GM18519 (cell line): ENCODE data around the gene CNNM2.
"Not testable (repeated sequence)": the region's sequence is repeated elsewhere in the genome, so short reads cannot be mapped to it uniquely, and the experiment has no call there.

ENCODE experiments used
- ATAC-seq: cut with Tn5 transposase; IDR thresholded peaks from one replicate; pipeline ENCODE4 v1.9.1; 2021; ENCODE audit warnings: mild to moderate bottlenecking, moderate library complexity; ENCODE audit not compliant: unreplicated experiment, low FRiP score

Gene CNNM2

DNA sequence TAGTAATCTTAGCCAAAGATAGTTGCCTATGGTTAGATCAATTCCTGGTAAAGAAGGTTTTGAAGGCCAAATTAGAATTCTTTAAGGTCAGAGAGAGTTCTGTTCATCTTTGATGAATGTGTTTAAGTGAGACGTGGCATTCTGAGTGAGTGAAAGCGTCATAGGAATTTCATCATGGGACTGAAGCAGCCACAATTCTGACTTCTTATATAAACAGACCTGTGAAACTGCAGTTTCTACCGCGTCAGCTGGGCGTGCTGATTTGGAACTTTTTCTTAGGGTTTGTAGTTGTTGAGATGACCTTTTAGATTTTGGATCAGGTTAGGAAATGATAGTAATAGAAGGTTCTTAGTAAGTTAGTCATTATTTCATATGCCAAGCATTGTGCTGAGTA lies 103.8 kb downstream of the CNNM2 start:
- no peak for ATAC-seq

DNA sequence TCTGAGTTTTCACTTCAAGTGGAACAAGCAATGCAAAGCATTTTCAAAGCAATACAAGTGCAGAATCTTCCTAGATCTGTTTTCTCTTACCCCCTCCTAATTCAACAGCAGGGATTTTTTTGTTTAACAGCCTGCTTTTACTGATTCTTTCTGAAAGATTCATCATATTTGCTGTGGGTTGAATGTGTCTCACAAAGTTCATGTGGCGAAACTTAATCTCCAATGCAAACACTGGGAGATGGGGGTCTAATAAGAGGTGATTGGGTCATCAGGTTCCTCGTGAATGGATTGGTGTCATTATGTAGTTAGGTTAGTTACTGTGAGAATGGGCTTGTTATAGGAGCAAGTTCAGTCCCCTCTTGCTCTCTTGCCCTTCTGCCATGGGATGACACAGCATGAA lies 107.6 kb downstream of the CNNM2 start:
- no peak for ATAC-seq

DNA sequence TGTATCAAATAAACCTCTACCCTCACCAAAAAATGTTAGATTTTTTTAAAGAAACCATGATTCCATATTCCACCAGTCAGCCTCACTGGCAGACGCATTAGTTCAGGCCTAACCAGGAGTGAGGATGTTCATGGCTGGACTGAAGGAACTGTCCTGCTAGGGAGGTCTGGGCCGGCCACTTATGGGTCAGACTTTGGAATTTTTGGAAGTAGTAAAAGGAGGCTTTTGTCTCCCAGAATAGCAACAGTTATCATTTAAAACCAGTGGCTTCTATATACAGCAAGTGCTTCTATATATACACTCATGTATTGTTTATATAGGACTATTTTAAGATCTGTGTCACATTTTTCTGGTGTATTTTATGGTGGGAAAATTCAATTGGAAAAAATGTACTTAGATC lies 120.5 kb downstream of the CNNM2 start:
- no peak for ATAC-seq

DNA sequence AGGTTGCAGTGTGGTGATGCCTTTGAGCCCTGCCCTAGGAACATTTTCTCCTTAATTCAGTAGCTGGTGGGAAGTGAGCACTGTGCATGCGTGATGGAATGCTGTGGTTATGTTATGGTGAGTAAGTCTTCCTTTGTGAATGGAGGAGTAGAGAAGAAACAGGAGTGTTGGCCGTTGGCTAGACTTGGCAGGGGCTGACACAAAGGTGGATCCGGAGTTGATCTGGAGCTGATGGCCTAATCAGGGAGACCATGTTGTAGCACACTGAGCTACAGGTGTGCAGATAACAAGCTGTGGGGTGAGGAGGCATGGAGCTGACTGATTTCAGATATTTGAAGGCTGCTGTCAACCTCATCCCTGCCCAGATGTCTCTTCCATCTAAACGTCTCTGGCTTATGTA lies 122.3 kb downstream of the CNNM2 start:
- ATAC-seq: no peak

DNA sequence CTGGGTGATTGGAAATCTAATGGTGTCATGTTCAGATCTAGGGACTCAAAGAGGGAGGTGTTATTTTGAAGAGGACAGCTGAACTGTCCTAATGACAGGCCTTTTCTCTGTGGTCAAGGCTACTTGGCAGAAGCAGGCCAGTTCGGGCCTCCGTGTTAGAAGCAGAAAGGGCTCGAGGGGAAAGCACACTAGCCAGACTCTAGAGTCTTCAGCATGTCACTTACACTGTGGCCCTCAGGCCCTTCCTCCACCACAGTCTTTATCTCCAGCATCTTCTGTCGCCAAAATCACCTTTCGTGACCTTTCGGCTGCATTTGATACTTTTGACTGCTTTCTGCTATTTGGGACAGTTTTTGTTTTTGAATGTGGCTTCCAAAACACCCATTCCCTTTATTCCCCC lies 123.3 kb downstream of the CNNM2 start:
- ATAC-seq: no peak

DNA sequence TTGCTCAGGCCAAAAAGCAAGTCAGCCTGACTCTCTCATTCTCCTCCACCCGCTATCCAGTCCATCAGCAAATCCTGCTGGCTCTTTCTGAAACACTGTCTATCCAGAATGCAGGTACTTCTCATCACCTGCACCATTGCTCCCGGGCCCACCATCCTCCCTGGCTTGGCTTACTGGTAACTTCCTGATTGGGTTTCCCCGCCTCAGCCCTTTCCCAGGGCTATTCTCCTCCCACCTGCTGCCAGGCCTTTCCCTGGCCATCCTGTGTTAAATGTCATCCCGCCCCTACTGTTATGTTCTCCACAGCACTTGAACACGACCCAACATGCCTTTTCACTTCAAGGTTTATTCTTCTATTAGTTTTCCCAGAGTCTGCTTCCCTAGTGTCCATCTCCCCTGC lies 124.0 kb downstream of the CNNM2 start:
- ATAC-seq: no peak

DNA sequence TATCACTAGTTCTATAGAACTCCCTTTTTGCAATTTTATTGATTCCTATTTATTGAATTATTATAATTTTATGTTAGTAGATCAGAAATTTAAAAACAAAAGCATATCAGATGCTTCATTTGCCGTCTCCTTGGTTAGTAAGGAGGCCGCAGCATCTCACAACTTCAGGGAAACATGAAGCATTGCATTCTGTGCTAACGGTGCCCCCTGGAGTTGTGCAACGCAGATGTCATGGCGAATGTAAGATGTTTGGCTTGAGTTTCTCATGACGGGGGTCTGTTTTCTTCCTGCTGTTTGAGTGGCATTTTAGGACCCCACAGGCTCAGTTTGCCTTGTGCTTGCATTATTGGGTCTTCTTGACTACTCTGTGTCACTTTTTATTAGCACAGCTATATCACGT lies 124.8 kb downstream of the CNNM2 start:
- ATAC-seq: no peak

DNA sequence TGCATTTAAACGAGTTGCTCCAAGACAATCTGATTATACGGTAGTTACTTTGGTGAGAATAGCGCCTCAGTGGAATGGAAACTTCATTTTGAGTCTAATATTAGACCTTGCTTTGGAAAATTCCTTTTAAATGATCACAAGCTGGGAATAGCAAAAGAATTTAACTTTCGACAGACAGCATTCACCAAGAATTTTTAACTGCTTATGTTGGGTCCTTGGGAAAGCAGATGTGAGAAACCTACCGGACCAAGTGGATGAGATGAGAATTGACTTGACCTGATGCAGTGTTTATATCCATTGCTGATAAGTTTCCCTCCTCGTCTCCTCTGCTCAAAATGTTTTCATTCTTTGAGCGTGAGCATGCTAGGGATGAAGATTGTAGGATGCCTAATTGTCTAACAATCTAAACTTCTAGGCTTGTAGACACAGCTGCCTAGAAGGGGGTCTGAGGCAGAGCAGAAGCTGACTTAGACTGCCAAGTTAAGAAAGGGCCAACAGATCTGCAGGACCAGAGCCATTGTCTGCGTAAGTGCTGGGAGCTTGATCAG lies 126.9 kb downstream of the CNNM2 start:
- no peak for ATAC-seq

DNA sequence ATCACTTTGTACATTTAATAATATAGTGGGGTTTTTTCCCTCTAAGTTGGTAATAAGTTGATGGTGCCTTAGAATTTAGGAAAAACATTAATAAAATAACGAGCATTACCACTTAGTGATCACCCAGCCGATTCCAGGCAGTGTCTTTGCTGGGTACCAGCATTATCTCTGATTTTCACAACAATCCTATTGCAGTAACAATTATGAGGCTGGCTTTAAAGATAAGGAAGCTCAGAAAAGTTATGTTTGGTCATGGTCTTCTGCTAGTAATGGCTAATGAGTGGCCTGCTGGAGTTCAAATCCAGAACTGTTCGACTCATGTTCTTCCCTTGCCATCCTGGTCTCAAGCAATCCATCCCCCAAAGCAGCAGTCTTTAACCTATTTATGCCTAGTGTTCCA lies 127.9 kb downstream of the CNNM2 start:
- no peak for ATAC-seq

DNA sequence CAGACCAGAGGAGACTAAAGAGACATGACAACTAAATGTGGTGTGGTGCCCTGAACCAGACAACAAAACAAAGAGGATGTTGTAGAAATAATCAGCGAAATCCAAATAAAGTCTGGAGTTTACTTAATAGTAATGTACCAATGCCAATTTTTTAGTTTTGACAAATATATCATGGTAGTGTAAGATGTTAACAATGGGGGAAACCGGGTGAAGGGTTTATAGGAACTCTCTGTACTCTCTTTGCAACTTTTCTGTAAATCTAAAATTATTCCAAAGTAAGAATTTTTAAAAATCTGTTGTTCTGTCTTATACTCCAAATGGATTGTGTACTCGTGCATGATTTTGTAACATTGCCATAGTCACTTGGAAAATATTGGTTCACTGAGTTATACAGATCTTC lies 129.3 kb downstream of the CNNM2 start:
- no peak for ATAC-seq

DNA sequence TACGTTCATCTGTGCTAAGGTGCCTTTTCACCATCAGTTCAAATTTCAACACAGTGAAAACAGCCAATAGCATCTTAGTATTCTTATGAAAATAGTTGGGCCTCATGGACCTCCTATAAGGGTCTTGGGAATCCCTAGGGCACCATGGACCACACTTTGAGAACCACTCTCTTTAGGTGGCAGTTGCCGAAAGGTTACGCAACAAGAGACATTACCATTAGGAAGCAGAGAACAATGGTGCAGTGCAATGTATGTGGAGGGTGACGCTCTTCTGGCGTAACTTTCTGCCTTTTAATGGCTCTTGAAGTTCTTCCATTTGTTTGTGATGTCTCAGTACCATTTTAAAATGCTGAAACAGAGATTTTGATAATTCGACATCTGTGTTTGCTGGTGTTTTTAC lies 131.1 kb downstream of the CNNM2 start:
- no peak for ATAC-seq

DNA sequence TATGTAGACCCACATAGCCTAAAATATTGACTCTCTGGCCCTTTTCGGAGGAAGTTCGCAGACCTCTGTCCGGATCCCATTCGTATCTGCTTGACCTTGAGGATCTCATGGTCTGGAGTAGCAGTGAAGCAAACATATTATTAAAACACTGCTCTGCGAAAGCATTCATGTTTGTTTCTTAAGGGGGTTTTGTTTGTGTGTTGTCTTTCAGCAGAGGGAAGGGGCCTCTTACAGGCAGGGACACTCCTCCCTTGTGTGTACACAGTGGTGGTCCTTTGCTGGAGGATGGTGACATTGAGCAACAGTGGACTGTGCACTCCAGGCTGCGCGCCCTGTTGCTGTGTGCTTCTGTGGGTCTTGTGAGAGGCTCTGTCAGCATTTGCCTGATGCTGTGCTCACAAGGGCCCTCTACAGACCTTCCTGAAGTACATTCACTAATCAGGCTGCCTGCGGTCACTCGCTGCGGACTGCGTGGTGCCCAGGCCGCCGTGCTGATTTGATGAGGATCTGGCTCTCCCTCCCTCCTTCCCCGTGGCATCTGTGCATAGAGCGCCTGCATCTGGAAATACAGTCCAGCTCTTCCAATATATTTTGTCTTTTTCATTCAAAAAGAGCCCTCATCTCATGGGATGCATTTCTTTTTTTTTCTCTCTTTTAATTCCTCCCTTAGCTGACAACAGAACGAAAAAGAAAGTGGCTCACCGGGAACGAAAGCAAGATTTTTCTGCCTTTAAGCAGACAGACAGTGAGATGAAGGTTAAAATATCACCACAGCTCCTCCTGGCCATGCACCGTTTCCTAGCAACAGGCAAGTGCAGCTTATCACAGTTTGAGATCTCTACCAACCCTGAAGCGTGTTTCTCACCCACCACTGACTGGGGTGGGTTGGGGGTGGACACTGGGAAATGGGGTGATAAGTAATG lies 135.8 kb downstream of the CNNM2 start:
- ATAC-seq: no peak

DNA sequence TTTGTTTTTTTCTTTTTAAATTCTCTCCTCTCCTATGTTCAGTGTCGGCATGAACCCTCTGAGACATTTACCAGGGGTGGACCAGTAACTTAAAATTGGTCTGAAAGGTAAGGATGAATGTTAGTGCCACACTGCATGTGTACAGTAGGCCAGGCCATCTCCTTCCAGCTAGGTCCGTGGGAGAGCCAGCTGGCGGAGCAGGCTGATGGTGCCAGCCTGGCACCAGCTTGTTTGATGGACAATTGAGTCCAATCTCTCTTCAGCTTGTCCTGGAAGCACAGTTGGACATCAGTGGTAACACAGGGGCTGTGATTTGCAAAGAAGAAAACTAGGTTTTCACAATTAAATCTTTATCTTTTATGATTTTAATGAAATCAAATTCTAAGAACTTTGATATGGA lies 136.5 kb downstream of the CNNM2 start:
- ATAC-seq: no peak

DNA sequence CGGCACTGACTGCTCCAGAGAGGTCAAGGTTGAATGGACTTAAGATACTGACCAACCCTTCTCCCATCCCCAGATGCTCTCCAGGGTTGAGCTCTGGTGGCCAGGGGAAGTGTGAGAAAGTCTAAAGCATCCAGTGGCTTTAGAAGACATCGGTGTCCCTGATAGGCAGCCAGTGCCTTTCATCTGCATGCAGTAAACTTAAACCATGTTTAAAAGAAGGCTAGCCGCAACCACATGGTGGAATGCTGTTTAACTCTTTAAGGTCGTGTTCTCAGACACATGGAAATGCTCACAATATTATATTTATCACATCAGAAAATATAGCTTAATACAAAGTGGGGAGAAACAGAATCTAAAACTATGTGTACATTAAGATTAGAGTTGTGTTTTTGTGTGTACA lies 137.0 kb downstream of the CNNM2 start:
- ATAC-seq: no peak

DNA sequence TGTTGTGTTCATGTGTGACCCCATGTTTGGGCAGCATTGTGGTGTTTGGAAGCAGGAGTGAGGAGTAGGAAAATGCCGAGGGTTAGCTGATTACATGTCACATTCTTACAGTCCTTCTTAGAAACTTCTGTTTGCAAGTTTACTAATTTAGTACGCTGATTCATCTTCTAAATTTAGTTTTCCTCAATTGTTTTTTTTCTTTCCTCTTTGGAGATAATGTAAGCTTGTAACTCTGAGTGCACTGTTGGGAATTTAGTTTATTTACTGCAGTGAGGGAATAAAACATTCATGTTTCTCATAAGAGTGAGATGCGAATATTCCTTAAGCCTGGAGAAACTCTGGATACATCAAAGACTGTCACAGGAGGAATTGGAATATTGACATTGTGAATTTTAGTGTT lies 139.9 kb downstream of the CNNM2 start:
- no peak for ATAC-seq

DNA sequence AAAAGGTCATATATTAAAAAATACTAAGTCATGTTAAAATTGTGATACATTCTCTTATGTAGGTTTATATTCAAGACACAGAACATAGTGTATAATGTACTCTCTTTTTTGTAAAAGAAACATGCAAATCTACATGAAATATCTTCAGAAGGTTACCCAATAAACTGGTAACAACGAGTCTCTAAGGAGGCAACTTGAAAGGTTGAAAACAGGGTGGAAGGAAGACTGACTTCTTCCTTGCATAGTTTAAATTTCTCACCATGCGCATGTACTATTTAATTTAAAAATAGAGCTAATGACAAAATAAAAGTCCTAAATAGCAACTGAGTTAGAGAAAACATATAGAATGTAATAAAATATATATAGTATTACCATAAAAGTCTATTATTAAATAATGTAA lies 142.5 kb downstream of the CNNM2 start:
- ATAC-seq: no peak

DNA sequence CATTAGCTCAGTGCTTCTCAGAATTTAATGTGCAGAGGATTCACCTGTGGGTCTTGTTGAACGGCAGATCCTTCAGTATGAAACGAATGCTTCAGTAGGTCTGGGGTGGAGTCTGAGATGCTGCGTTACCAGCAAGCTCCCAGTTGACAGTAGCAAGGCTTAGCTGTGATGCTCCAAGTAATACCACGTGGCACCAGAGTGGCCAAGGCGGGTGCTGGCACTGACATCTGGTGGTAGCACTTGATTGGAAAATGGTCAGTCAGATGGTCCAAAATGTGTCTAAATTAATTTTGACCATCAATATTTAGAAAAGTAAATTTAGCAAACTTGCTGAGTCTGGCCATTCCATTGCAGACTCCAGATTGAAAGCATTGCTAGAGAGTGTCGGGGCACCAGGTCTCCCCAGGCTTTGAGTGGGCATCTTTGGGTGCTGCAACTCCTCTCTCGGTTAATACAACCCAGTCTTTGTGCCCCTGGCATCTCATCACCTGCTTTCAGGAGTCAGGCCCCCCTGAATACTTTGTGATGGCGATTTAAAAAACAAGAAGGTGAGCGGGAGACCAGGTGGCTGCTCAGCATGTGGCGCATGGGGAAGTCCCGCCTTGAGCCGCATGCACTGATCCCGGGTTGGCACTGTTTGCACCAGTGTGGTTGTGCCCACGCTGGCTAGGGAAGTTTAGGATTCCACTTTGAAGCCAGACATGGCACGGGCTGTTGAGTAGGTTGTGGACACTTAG lies 144.9 kb downstream of the CNNM2 start:
- no peak for ATAC-seq

DNA sequence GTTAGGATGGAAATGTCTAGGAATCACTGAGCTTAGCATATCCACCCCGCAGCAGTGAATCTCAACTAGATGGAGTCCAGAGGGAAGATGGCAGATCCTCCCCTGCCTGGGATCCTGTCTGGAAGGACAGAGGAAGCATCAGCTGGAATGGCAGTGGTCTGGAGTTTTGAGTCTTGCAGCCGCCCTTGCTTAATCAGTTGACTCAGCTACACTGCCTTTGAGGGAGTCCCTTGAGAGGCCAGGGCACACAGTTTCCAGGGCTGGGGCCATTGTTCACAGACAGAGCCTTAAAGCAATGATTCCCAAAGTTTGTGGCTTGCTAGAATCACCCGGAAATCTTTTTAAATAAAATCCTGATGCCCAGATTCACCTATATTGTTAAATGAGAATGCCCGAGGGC lies 146.9 kb downstream of the CNNM2 start:
- ATAC-seq: no peak

DNA sequence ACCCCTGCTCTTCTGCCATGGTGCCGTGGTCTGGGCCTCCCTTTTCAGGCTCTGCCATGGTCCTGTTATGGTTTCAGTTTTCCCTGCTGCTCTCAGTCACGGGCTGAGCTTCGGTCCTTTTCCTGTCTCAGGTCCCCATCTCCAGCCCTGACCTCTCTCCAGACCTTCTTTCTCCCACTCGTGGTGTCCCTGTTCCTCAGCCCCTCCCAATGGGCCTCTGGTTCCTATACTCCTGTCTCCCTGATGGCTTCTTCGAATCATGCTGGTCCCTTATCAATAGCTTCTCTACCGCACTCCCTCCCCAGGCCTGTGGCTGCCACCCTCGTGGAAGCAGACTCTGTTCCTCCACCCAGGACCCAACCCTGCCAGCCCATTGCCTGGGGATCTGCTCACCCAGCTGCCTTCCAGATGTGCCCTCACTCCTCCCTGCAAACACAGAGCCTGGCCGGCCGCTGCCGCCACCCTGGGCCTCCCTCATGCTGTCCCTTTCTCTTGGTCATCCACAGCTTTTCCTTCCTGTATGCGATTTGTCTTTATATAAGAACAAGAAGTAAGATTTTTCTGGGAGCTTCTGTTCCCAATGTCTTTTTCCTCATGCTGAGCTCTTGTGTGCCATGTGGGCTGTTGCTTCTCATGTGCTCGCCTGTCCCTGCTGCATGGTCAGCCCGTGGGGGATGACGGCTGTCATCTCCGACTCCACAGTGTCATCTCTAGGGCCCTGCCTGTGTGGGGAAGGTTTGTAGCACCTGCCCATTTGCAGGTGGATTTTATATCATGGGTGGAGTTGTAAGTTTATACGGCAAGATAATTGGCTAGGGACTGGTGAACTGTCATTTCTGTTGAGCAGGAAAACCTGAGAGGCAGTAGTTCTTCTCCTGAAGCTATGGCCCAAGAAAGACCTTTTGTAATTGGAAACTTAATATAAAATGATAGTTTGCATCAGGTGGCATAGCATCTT lies 148.3 kb downstream of the CNNM2 start:
- no peak for ATAC-seq

DNA sequence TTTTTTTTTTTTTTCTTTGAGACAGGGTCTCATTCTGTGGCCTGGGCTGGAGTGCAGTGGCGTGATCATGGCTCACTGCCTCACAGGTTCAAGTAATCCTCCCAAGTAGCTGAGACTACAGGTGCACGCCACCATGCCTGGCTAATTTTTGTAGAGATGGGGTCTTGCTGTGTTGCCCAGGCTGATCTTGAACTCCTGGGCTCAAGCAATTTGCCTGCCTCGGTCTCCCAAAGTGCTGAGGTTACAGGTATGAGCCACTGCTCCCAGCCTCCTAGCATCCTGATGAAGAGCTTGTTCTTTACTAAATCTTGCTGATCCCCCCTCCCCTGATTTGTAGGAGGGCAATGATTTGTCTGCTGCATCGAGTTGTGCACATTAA lies 149.0 kb downstream of the CNNM2 start:
- ATAC-seq: not testable (repeated sequence)

DNA sequence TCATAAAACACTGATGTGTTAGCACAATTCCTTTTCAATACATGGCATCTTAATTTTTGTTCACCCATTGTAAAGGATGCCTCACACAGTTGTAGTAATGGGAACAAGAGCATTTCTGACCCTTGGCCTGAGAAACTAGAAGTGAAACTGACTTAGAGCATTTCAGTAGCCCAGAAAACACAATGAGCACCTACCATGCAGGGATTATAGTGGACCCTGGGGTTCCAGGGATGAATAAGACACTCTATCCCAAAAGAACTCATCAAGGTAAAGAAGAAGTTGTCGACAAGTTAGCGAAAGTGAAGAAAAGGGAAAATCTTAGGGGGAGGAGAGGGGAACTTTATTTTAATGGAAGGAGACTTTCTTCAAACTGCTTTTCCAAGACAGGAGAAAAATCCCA lies 149.4 kb downstream of the CNNM2 start:
- ATAC-seq: no peak
